ENCODE results near the gene OSBPL10.

GRCh38 chr3:31645256-31645655 lies 335.8 kb downstream of the OSBPL10 start:
- TF ChIP-seq FOXA1 (IDR thresholded peaks at IDR 0.05) (no peak), ARNT (IDR thresholded peaks at IDR 0.05) (no peak), SP1 (IDR thresholded peaks at IDR 0.05) (no peak), HDGF (IDR thresholded peaks at IDR 0.05; ENCODE audit: borderline replicate concordance) (no peak), TARDBP (IDR thresholded peaks at IDR 0.05) (no peak), SUZ12 (IDR thresholded peaks at IDR 0.05) (no peak), ZNF384 (IDR thresholded peaks at IDR 0.05) (no peak), BHLHE40 (IDR thresholded peaks at IDR 0.05; ENCODE audit: borderline replicate concordance) (no peak), CTBP1 (IDR thresholded peaks at IDR 0.05; ENCODE audit: borderline replicate concordance) (no peak), FOXM1 (IDR thresholded peaks at IDR 0.05; ENCODE audit: borderline replicate concordance) (no peak), FOXK2 (IDR thresholded peaks at IDR 0.05) (no peak)

Data from HEK293T (cell line).